GM12864 (cell line): ENCODE measurements around the gene TMCC2.
"Not testable (repeated sequence)": the region's sequence is repeated elsewhere in the genome, so short reads cannot be mapped to it uniquely, and the experiment has no call there.

Experiments
- DNase-seq: peaks from one replicate; pipeline ENCODE4 v3.0.0-alpha.2; 2011; ENCODE audit warnings: low read depth
- H3K4me3 ChIP-seq: 2 replicates; pipeline ENCODE4 v1.5.1; 2011; ENCODE audit warnings: mild to moderate bottlenecking, low read depth, low read length, control low read depth
- TF ChIP-seq, protein P1 (sequence below): IDR thresholded peaks from 2 replicates; pipeline ENCODE4 v1.5.1; 2011; ENCODE audit warnings: low read depth, mild to moderate bottlenecking, moderate library complexity, low read length, control low read depth, inconsistent platforms; ENCODE audit errors: missing control alignments

TMCC2 gene

GRCh38 chr1:205294175-205294917 is 66.6 kb downstream of the TMCC2 start:
- H3K4me3 ChIP-seq: no peak overlapping the region
- DNase-seq: no peak
- TF ChIP-seq, protein P1, sequence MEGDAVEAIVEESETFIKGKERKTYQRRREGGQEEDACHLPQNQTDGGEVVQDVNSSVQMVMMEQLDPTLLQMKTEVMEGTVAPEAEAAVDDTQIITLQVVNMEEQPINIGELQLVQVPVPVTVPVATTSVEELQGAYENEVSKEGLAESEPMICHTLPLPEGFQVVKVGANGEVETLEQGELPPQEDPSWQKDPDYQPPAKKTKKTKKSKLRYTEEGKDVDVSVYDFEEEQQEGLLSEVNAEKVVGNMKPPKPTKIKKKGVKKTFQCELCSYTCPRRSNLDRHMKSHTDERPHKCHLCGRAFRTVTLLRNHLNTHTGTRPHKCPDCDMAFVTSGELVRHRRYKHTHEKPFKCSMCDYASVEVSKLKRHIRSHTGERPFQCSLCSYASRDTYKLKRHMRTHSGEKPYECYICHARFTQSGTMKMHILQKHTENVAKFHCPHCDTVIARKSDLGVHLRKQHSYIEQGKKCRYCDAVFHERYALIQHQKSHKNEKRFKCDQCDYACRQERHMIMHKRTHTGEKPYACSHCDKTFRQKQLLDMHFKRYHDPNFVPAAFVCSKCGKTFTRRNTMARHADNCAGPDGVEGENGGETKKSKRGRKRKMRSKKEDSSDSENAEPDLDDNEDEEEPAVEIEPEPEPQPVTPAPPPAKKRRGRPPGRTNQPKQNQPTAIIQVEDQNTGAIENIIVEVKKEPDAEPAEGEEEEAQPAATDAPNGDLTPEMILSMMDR: no peak

DNA sequence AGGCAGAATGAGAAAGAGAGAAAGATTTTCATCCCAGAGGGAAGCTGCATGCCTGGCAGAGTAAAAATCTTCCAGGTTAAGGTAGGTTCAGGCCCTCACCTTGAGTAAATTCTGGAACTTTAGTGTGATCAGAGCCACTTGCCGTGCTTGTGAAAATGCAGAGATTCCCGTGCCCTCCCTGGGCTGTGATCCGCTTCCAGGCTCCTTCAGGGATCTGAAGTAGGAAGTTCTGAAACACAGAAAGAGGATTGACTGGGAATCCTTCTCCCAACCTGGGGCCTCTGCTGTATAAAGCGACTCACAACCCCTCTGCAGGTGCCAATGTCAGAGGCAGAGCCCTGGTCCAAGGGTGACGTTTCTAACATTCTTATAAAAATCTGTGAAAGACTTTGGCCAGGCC is 67.2 kb downstream of the TMCC2 start:
- no peak for DNase-seq
- TF ChIP-seq, protein P1: no peak
- H3K4me3 ChIP-seq: no peak overlapping the region

GRCh38 chr1:205296154-205296553 is 68.4 kb downstream of the TMCC2 start:
- TF ChIP-seq, protein P1: no peak
- no peak overlapping the region for H3K4me3 ChIP-seq
- DNase-seq: no peak

GRCh38 chr1:205297546-205298177 is 69.9 kb downstream of the TMCC2 start:
- not testable (repeated sequence) for DNase-seq, H3K4me3 ChIP-seq

GRCh38 chr1:205298191-205298994 is 70.6 kb downstream of the TMCC2 start:
- DNase-seq: no peak
- no peak overlapping the region for H3K4me3 ChIP-seq
- TF ChIP-seq, protein P1: no peak

DNA sequence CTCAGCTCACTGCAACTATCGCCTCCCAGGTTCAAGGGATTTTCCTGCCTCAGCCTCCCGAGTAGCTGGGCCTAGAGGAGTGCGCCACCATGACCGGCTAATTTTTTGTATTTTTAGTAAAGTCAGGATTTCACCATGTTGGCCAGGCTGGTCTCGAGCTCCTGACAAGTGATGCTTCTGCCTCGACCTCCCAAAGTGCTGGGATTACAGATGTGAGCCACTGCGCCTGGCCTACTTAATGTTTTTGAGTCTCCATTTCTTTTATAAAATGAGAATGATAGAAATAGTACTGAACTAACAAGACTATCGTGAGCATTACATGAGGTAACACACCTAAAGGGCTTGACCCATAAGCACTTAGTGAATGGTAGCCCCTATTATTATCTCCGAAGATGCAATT is 72.4 kb downstream of the TMCC2 start:
- DNase-seq: no peak
- H3K4me3 ChIP-seq: no peak overlapping the region
- TF ChIP-seq, protein P1: no peak

DNA sequence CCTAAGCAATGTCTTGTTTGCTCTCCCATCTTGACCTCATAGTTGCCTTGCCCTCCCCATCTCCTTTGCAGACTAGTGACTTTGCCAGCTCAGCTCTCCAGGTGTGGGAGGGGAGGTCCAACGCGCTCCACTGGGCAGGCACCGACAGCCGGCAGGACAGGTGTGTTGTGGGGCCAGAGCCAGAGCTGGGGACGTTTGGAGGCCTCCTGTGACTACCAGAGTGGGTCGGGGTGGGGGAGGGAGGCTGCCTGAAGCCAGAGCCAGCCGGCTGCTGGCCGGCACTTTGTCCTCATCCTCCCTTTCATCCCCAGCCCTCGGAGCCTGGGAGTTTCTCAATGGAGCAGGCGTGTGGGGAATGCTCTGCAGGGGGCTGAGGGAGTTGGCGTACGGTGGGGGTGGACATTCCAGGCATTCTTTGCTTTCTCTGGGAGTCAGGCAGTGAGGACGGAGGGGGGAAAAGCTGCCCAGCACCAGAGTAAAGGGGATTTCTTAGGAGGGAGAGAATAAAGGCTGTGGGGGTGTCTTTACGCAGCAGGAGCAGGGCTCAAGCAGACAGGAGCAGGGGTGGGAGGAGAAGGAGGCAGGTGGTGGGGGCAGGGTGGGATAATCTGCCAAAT is 73.6 kb downstream of the TMCC2 start:
- no peak overlapping the region for H3K4me3 ChIP-seq
- TF ChIP-seq, protein P1: no peak
- no peak for DNase-seq
